Fibroblast of lung (primary cell): ENCODE data around the gene MGLL. TPM values are rescaled to one million over a fixed set of nuclear protein-coding genes. Genes with fewer than 3 reads are reported as not detected.

ENCODE experiments used
- DNase-seq, 2 donors: peaks; one replicate each; pipeline versions ENCODE4 v3.0.0 to v3.0.0-alpha.2; 2010; ENCODE audit warnings: low read depth in 2 of 2
- H2AFZ ChIP-seq: 2 replicates; pipeline ENCODE4 v1.5.1; 2012; ENCODE audit warnings: low read length, control low read depth, inconsistent platforms
- H3K27ac ChIP-seq: 2 replicates; pipeline ENCODE4 v1.5.1; 2011; ENCODE audit warnings: low read length, control low read depth; ENCODE audit not compliant: insufficient read depth
- H3K27me3 ChIP-seq: 2 replicates; pipeline ENCODE4 v1.5.1; 2011; ENCODE audit warnings: mild to moderate bottlenecking, low read length; ENCODE audit not compliant: control insufficient read depth, insufficient read depth
- H3K36me3 ChIP-seq: 2 replicates; pipeline ENCODE4 v1.5.1; 2011; ENCODE audit warnings: low read length; ENCODE audit not compliant: control insufficient read depth, insufficient read depth
- H3K4me1 ChIP-seq: 2 replicates; pipeline ENCODE4 v1.5.1; 2011; ENCODE audit warnings: low read length; ENCODE audit not compliant: control insufficient read depth, insufficient read depth; ENCODE audit errors: extremely low read depth
- H3K4me2 ChIP-seq: 2 replicates; pipeline ENCODE4 v1.5.1; 2011; ENCODE audit warnings: low read length, control low read depth; ENCODE audit not compliant: insufficient read depth; ENCODE audit errors: extremely low read depth
- H3K4me3 ChIP-seq, 4 experiments: fragments of 200-600 bp in 1 of 4; sonication (generic) in 1 of 4; replicated peaks in 1 of 4; 2 replicates each; pipeline ENCODE4 v1.5.1; 2011 to 2016; ENCODE audit warnings: low read length in 4 of 4, low read depth in 3 of 4, mild to moderate bottlenecking in 3 of 4, control low read depth in 2 of 4, inconsistent platforms in 1 of 4, mixed read lengths in 1 of 4; ENCODE audit not compliant: insufficient read depth in 1 of 4; ENCODE audit errors: control extremely low read depth in 1 of 4
- H3K79me2 ChIP-seq: 2 replicates; pipeline ENCODE4 v1.5.1; 2012; ENCODE audit warnings: mild to moderate bottlenecking, low read length, inconsistent platforms; ENCODE audit not compliant: control insufficient read depth, insufficient read depth
- H3K9ac ChIP-seq: 2 replicates; pipeline ENCODE4 v1.5.1; 2011; ENCODE audit warnings: mild to moderate bottlenecking, low read length, control low read depth; ENCODE audit not compliant: insufficient read depth
- H3K9me3 ChIP-seq: 2 replicates; pipeline ENCODE4 v1.5.1; 2012; ENCODE audit warnings: low read depth, low read length; ENCODE audit not compliant: control insufficient read depth, insufficient read depth
- H4K20me1 ChIP-seq: 2 replicates; pipeline ENCODE4 v1.5.1; 2011; ENCODE audit warnings: low read length; ENCODE audit not compliant: control insufficient read depth, insufficient read depth; ENCODE audit errors: extremely low read depth
- EZH2 ChIP-seq: IDR thresholded peaks from 2 replicates; pipeline ENCODE4 v1.5.1; 2012; ENCODE audit warnings: low read length, control low read depth, mild to moderate bottlenecking; ENCODE audit errors: missing control alignments
- polyA plus RNA-seq, 2 donors: library from polyadenylated mRNA; depleted of rRNA in 1 of 2; stranded (reverse) in 1 of 2; unstranded in 1 of 2; fragments of >200 nt; gene quantifications; 2 replicates each; pipeline ENCODE4 v1.2.1, GENCODE V29; 2011 to 2012; ENCODE audit warnings: missing spikeins in 1 of 2
- total RNA-seq: library from RNA; depleted of rRNA; stranded (reverse); fragments of >200 nt; gene quantifications from 2 replicates; pipeline ENCODE4 v1.2.1, GENCODE V29; 2014
- TF ChIP-seq, protein P1 (sequence below), 2 donors: IDR thresholded peaks in 1 of 2; conservative IDR thresholded peaks in 1 of 2; 1 replicate in 1 of 2; 2 replicates in 1 of 2; pipeline ENCODE4 v1.5.1; 2011 to 2012; ENCODE audit warnings: low read length in 2 of 2, control low read depth in 1 of 2, inconsistent platforms in 1 of 2, low read depth in 1 of 2, mild to moderate bottlenecking in 1 of 2

Gene MGLL
- total and polyA plus RNA-seq, 2 donors (not counting 1 experiment from before 2014, with no cell fraction given): 60.1 to 122 TPM

DNA sequence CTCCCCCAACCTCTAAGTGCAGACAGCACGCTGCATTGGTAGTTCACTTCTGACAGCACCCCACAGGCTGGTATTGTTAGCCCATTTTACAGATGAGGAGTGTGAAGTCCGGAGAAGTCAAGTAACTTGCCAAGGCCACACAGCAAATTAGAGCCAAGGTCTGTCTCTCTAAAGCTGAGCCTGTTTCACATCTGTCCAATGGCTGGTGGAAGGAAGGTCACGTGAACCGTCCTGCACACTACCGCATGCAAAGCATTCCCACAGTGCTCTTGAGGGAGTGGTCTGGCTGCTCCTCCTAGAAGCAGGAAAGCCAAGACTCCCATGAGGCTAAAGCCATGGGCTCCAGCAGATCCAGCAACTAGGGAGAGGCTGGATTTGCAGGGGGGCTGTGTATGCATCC is 50.0 kb downstream of the MGLL start:
- no peak overlapping the region for H2AFZ ChIP-seq
- H3K36me3 ChIP-seq: no peaks in the 10 kb centered on the region
- H3K27me3 ChIP-seq: no peaks in the 10 kb centered on the region
- H3K4me3 ChIP-seq: no peak overlapping the region
- H3K9me3 ChIP-seq: no peaks in the 10 kb centered on the region
- peaks cover 49% of the 10 kb centered on the region for H3K4me1 ChIP-seq
- TF ChIP-seq, protein P1, sequence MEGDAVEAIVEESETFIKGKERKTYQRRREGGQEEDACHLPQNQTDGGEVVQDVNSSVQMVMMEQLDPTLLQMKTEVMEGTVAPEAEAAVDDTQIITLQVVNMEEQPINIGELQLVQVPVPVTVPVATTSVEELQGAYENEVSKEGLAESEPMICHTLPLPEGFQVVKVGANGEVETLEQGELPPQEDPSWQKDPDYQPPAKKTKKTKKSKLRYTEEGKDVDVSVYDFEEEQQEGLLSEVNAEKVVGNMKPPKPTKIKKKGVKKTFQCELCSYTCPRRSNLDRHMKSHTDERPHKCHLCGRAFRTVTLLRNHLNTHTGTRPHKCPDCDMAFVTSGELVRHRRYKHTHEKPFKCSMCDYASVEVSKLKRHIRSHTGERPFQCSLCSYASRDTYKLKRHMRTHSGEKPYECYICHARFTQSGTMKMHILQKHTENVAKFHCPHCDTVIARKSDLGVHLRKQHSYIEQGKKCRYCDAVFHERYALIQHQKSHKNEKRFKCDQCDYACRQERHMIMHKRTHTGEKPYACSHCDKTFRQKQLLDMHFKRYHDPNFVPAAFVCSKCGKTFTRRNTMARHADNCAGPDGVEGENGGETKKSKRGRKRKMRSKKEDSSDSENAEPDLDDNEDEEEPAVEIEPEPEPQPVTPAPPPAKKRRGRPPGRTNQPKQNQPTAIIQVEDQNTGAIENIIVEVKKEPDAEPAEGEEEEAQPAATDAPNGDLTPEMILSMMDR (conservative IDR thresholded peaks at IDR 0.05 in 1 of 2, IDR thresholded peaks at IDR 0.05 in 1 of 2; ENCODE audit: low read depth in 1 of 2, low read length in 2 of 2): no peak
- no peak for TF ChIP-seq EZH2
- H4K20me1 ChIP-seq: no peaks in the 10 kb centered on the region
- DNase-seq: no peak
- H3K79me2 ChIP-seq: peaks cover 73% of the 10 kb centered on the region
- H3K4me2 ChIP-seq: no peak overlapping the region
- H3K27ac ChIP-seq: peak overlapping the region; percentile 53
- H3K9ac ChIP-seq: no peak overlapping the region

DNA sequence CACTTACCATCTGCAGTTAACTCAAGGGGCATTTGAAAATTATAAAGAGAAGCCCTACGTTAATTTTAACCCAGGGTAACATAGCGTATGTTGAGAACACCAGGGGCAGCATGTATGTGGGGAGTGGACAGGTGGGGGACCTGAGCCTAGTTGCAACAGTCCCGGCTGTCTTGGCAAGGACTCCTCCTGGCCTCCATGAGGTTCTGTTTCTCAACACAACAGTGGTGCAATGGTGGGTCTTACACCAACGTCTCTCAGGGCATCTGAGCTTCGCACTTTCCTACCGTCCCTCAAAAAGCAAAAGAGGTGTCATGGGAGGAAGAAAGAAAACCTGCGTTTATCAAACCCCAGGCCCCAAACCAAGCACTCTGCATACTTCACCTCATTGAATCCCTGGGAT is 50.6 kb downstream of the MGLL start:
- Histone ChIP-seq H3K27ac (no peak overlapping the region), H3K4me3 (no peak overlapping the region), H3K36me3 (no peaks in the 10 kb centered on the region), H4K20me1 (no peaks in the 10 kb centered on the region), H3K9ac (no peak overlapping the region), H3K4me2 (no peak overlapping the region), H2AFZ (no peak overlapping the region), H3K4me1 (peaks cover 48% of the 10 kb centered on the region), H3K9me3 (no peaks in the 10 kb centered on the region), H3K27me3 (no peaks in the 10 kb centered on the region), H3K79me2 (peaks cover 72% of the 10 kb centered on the region)
- DNase-seq: no peak
- no peak for TF ChIP-seq EZH2
- TF ChIP-seq, protein P1 (conservative IDR thresholded peaks at IDR 0.05 in 1 of 2, IDR thresholded peaks at IDR 0.05 in 1 of 2; ENCODE audit: low read depth in 1 of 2, low read length in 2 of 2): no peak

DNA sequence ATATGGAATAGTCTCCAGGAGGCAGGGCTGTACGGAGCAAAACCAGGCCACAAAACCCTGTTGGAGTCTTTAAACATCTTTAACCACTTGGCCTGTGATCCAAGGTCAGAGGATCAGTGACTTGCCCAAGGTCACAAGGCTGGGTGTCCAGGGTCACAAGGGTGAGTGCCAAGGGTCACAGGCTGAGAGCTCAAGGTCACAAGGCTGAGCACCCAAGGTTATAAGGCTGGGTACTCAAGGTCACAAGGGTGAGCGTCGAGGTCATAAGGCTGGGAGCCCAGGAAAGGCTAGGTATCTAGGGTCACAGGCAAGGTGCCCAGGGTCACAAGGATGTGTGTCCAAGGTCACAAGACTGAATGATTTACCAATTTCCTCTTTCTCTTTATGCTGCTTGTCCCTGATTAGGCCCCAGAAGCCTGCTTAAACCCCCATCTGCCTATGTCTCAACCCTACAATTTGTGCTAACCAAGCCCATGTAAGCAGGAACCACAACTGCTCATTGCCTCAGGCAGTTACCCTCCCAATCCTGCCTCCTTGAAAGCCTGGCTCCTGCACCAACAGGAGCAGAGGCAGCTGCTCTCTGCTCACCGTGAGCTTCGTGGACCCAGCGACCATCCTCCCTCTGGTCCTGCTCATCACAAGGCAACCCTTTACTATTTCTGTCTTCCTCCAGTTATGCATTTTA is 51.5 kb downstream of the MGLL start:
- no peaks in the 10 kb centered on the region for H4K20me1 ChIP-seq
- H3K79me2 ChIP-seq: peaks cover 68% of the 10 kb centered on the region
- no peak for DNase-seq
- no peaks in the 10 kb centered on the region for H3K36me3 ChIP-seq
- peaks cover 39% of the 10 kb centered on the region for H3K4me1 ChIP-seq
- TF ChIP-seq, protein P1 (conservative IDR thresholded peaks at IDR 0.05 in 1 of 2, IDR thresholded peaks at IDR 0.05 in 1 of 2; ENCODE audit: low read depth in 1 of 2, low read length in 2 of 2): no peak
- TF ChIP-seq EZH2: no peak
- H3K9me3 ChIP-seq: no peaks in the 10 kb centered on the region
- peak overlapping the region; percentile 17 for H3K27ac ChIP-seq
- no peak overlapping the region for H3K4me3 ChIP-seq
- H2AFZ ChIP-seq: no peak overlapping the region
- H3K4me2 ChIP-seq: no peak overlapping the region
- H3K9ac ChIP-seq: no peak overlapping the region
- H3K27me3 ChIP-seq: no peaks in the 10 kb centered on the region
